ENCODE results near the gene FIBIN. TPM values are rescaled to one million over a fixed set of nuclear protein-coding genes. Genes with fewer than 3 reads are reported as not detected.

Gene FIBIN
- total and polyA plus RNA-seq, 2 donors (not counting 3 experiments of a cell fraction or from before 2014, with no cell fraction given), result not detected

DNA sequence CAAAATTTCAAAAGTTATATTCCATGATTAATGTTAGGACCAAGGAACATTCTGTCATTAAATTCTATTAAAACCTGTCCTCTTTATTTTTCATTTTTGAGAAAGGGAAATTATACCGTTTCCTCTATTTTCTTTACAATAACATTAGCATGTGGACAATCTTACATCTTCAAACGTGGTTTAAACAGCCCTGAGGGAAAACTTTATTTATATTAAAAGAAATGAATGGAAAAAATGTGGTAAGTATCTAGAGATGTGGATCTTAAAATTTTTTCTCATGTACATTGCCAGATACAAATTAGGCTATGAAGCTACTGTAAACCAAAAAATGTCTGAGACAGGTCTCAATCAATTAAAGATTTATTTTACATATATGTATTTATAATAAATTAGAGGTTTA lies 18.9 kb upstream of the FIBIN start:
- no TSS peak for BruUV-seq (replicated peaks)
- H3K36me3 ChIP-seq (ENCODE audit: control insufficient read depth in 2 of 2, extremely low read depth in 1 of 2, insufficient read depth in 2 of 2, low read length in 2 of 2), result no peaks in the 10 kb centered on the region
- no peak overlapping the region for H3K4me2 ChIP-seq (ENCODE audit: insufficient read depth, low read length)
- DNase-seq (ENCODE audit: low read depth, low spot score) (no peak), FAIRE-seq (no peak)
- no peaks in the 10 kb centered on the region for H3K9me1 ChIP-seq (replicated peaks; ENCODE audit: control insufficient read depth, extremely low read depth, insufficient read depth, low read length)
- H2AFZ ChIP-seq (ENCODE audit: low read depth, low read length), result no peak overlapping the region
- H3K27ac ChIP-seq (ENCODE audit: insufficient read depth, low read depth, low read length), result no peak overlapping the region
- ChIA-PET CTCF (no interaction called here), POLR2A (no interaction called here)
- no peaks in the 10 kb centered on the region for H3K79me2 ChIP-seq (ENCODE audit: control insufficient read depth, insufficient read depth, low read length)
- TF ChIP-seq FOS (IDR thresholded peaks at IDR 0.05; ENCODE audit: borderline replicate concordance, insufficient read depth, low read length) (no peak), GATA2 (IDR thresholded peaks at IDR 0.05; ENCODE audit: insufficient read depth, insufficient read length, low read depth, low read length) (no peak), POLR2AphosphoS5 (IDR thresholded peaks at IDR 0.05; ENCODE audit: insufficient read depth, low read depth, low read length) (no peak), JUN (IDR thresholded peaks at IDR 0.05; ENCODE audit: borderline replicate concordance, insufficient read depth, insufficient read length, low read depth) (no peak), POLR2A (IDR thresholded peaks at IDR 0.05; ENCODE audit: low read depth, low read length) (no peak), MYC (IDR thresholded peaks at IDR 0.05; ENCODE audit: low read depth, low read length) (no peak), EZH2 (IDR thresholded peaks at IDR 0.05; ENCODE audit: borderline replicate concordance, low read depth, low read length, severe bottlenecking) (no peak)
- TF ChIP-seq, protein P1, sequence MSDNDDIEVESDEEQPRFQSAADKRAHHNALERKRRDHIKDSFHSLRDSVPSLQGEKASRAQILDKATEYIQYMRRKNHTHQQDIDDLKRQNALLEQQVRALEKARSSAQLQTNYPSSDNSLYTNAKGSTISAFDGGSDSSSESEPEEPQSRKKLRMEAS (IDR thresholded peaks at IDR 0.05; ENCODE audit: insufficient read depth, insufficient read length), result no peak
- TF ChIP-seq, protein P2, sequence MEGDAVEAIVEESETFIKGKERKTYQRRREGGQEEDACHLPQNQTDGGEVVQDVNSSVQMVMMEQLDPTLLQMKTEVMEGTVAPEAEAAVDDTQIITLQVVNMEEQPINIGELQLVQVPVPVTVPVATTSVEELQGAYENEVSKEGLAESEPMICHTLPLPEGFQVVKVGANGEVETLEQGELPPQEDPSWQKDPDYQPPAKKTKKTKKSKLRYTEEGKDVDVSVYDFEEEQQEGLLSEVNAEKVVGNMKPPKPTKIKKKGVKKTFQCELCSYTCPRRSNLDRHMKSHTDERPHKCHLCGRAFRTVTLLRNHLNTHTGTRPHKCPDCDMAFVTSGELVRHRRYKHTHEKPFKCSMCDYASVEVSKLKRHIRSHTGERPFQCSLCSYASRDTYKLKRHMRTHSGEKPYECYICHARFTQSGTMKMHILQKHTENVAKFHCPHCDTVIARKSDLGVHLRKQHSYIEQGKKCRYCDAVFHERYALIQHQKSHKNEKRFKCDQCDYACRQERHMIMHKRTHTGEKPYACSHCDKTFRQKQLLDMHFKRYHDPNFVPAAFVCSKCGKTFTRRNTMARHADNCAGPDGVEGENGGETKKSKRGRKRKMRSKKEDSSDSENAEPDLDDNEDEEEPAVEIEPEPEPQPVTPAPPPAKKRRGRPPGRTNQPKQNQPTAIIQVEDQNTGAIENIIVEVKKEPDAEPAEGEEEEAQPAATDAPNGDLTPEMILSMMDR (IDR thresholded peaks at IDR 0.05; ENCODE audit: extremely low read depth in 1 of 2, insufficient read depth in 1 of 2, low read depth in 1 of 2, low read length in 2 of 2), result no peak
- H4K20me1 ChIP-seq (replicated peaks; ENCODE audit: control insufficient read depth, extremely low read depth, insufficient read depth, low read length), result no peaks in the 10 kb centered on the region
- intact Hi-C loops (cut with micrococcal nuclease), result no loop called here
- H3K9me3 ChIP-seq (replicated peaks; ENCODE audit: control insufficient read depth, insufficient read depth, low read length), result no peaks in the 10 kb centered on the region
- H3K27me3 ChIP-seq (ENCODE audit: control insufficient read depth in 2 of 2, insufficient read depth in 2 of 2, low read length in 2 of 2), result no peaks in the 10 kb centered on the region
- H3K4me1 ChIP-seq (ENCODE audit: control insufficient read depth, extremely low read depth, insufficient read depth, low read length), result no peaks in the 10 kb centered on the region
- no peak overlapping the region for H3K9ac ChIP-seq (replicated peaks; ENCODE audit: extremely low read depth, insufficient read depth, low read length)
- H3K4me3 ChIP-seq (replicated peaks in 1 of 3; ENCODE audit: insufficient read depth in 1 of 3, low read depth in 1 of 3, low read length in 3 of 3), result no peak overlapping the region
- dilution Hi-C loops (cut with MboI; ENCODE audit: extremely low pct_ligation_motif_present, low sequenced_read_pairs), result no loop called here

Data from endothelial cell of umbilical vein (primary cell).